Endothelial cell of umbilical vein (primary cell): ENCODE results near the gene COL16A1. TPM values are rescaled to one million over a fixed set of nuclear protein-coding genes. Genes with fewer than 3 reads are reported as not detected.

Experiments
- BruUV-seq: library from RNA; stranded (reverse); fragments of 400-500 nt; replicated peaks from 2 replicates; lab custom pipeline; 2021; lab: Mats Ljungman, UMichigan
- CTCF ChIA-PET: fragments of 300-600, 350-600 bp; sonication (Branson Sonifier 250); formaldehyde crosslinking; loops from one replicate; lab custom pipeline; 2021; ENCODE audit warnings: antibody characterized with exemption, inconsistent platforms; lab: Charles Lee
- POLR2A ChIA-PET: fragments of 300-600, 350-600 bp; sonication (Branson Sonifier 250); formaldehyde crosslinking; loops from one replicate; lab custom pipeline; 2021; ENCODE audit warnings: antibody characterized with exemption, inconsistent platforms; lab: Charles Lee
- DNase-seq: peaks from one replicate; pipeline ENCODE4 v3.0.0-alpha.2; 2011; ENCODE audit warnings: low read depth, low spot score
- FAIRE-seq: peaks from 2 replicates; lab custom pipeline; 2011; peaks lifted over from hg19 to GRCh38; lab: Jason Lieb, UNC
- H2AFZ ChIP-seq: 2 replicates; pipeline ENCODE4 v1.6.0; 2012; ENCODE audit warnings: low read depth, low read length, control low read depth, inconsistent platforms
- H3K27ac ChIP-seq: 2 replicates; pipeline ENCODE4 v1.5.1; 2011; ENCODE audit warnings: low read depth, mild to moderate bottlenecking, control low read depth, low read length, moderate library complexity; ENCODE audit not compliant: insufficient read depth
- H3K27me3 ChIP-seq, 2 experiments: 2 replicates each; pipeline versions ENCODE4 v1.6.0 to v1.6.1; 2011; ENCODE audit warnings: low read length in 2 of 2, mixed read lengths in 1 of 2; ENCODE audit not compliant: control insufficient read depth in 2 of 2, insufficient read depth in 2 of 2
- H3K36me3 ChIP-seq, 2 experiments: 2 replicates in 1 of 2; 3 replicates in 1 of 2; pipeline ENCODE4 v1.5.1; 2011; ENCODE audit warnings: low read length in 2 of 2, mild to moderate bottlenecking in 1 of 2, moderate library complexity in 1 of 2; ENCODE audit not compliant: control insufficient read depth in 2 of 2, insufficient read depth in 2 of 2; ENCODE audit errors: extremely low read depth in 1 of 2
- H3K4me1 ChIP-seq: 3 replicates; pipeline ENCODE4 v1.5.1; 2011; ENCODE audit warnings: mild to moderate bottlenecking, low read length; ENCODE audit not compliant: control insufficient read depth, insufficient read depth; ENCODE audit errors: extremely low read depth
- H3K4me2 ChIP-seq: 2 replicates; pipeline ENCODE4 v1.6.1; 2011; ENCODE audit warnings: low read length, control low read depth, mixed read lengths; ENCODE audit not compliant: insufficient read depth
- H3K4me3 ChIP-seq, 3 experiments: fragments of 200-600 bp in 1 of 3; sonication (generic), shearing (Covaris generic) in 1 of 3; replicated peaks in 1 of 3; 2 replicates each; pipeline ENCODE4 v1.5.1; 2011 to 2016; ENCODE audit warnings: control low read depth in 3 of 3, low read length in 3 of 3, mild to moderate bottlenecking in 2 of 3, inconsistent platforms in 1 of 3, low read depth in 1 of 3, moderate library complexity in 1 of 3; ENCODE audit not compliant: insufficient read depth in 1 of 3
- H3K79me2 ChIP-seq: 2 replicates; pipeline ENCODE4 v1.6.0; 2012; ENCODE audit warnings: low read length, inconsistent platforms; ENCODE audit not compliant: control insufficient read depth, insufficient read depth
- H3K9ac ChIP-seq: replicated peaks from 2 replicates; pipeline ENCODE3; 2011; ENCODE audit warnings: low read length, control low read depth; ENCODE audit not compliant: insufficient read depth; ENCODE audit errors: extremely low read depth
- H3K9me1 ChIP-seq: replicated peaks from 3 replicates; pipeline ENCODE4 v1.6.0; 2011; ENCODE audit warnings: mild to moderate bottlenecking, low read length; ENCODE audit not compliant: control insufficient read depth, insufficient read depth; ENCODE audit errors: extremely low read depth
- H3K9me3 ChIP-seq: replicated peaks from 2 replicates; pipeline ENCODE4 v1.5.1; 2012; ENCODE audit warnings: low read length, inconsistent platforms; ENCODE audit not compliant: control insufficient read depth, insufficient read depth
- H4K20me1 ChIP-seq: replicated peaks from 2 replicates; pipeline ENCODE3; 2011; ENCODE audit warnings: mild to moderate bottlenecking, low read length; ENCODE audit not compliant: control insufficient read depth, insufficient read depth; ENCODE audit errors: extremely low read depth
- EZH2 ChIP-seq: IDR thresholded peaks from 2 replicates; pipeline ENCODE4 v1.6.1; 2012; ENCODE audit warnings: borderline replicate concordance, low read depth, mild to moderate bottlenecking, moderate library complexity, low read length, inconsistent platforms; ENCODE audit not compliant: severe bottlenecking
- FOS ChIP-seq: IDR thresholded peaks from 2 replicates; pipeline ENCODE4 v1.6.1; 2011; ENCODE audit warnings: mild to moderate bottlenecking, low read length, moderate library complexity, borderline replicate concordance; ENCODE audit not compliant: insufficient read depth
- GATA2 ChIP-seq: IDR thresholded peaks from 2 replicates; pipeline ENCODE4 v1.7.0; 2011; ENCODE audit warnings: low read depth, mild to moderate bottlenecking, moderate library complexity, mixed read lengths, low read length; ENCODE audit not compliant: insufficient read length, insufficient read depth
- MYC ChIP-seq: IDR thresholded peaks from one replicate; pipeline ENCODE4 v1.6.1; 2011; ENCODE audit warnings: mild to moderate bottlenecking, low read depth, low read length
- POLR2A ChIP-seq: IDR thresholded peaks from 2 replicates; pipeline ENCODE4 v1.6.1; 2012; ENCODE audit warnings: low read depth, mild to moderate bottlenecking, control low read depth, low read length
- POLR2AphosphoS5 ChIP-seq: IDR thresholded peaks from 2 replicates; pipeline ENCODE4 v1.6.1; 2012; ENCODE audit warnings: low read depth, mild to moderate bottlenecking, control low read depth, low read length, moderate library complexity; ENCODE audit not compliant: insufficient read depth
- dilution Hi-C: fragments of 300-500 bp; cut with MboI; formaldehyde crosslinking; loops from one replicate; pipeline ENCODE4 v1.15.0; 2019; ENCODE audit warnings: low sequenced_read_pairs; ENCODE audit not compliant: extremely low pct_ligation_motif_present
- intact Hi-C: fragments of 100-400 bp; cut with micrococcal nuclease; formaldehyde crosslinking; loops from one replicate; pipeline ENCODE4 v1.10.0; 2022
- polyA plus RNA-seq, 4 experiments: library from polyadenylated mRNA; depleted of rRNA in 3 of 4; stranded (reverse) in 3 of 4; unstranded in 1 of 4; fragments of >200 nt; gene quantifications; 2 replicates each; pipeline versions ENCODE4 v1.2.1 to v1.2.3, GENCODE V29; 2011 to 2012; ENCODE audit warnings: missing spikeins in 1 of 4
- total RNA-seq: library from RNA; stranded (reverse); gene quantifications from 2 replicates; pipeline ENCODE4 v1.2.3, GENCODE V29; 2021

COL16A1 gene
- total and polyA plus RNA-seq, 2 donors (not counting 3 experiments of a cell fraction or from before 2014, with no cell fraction given): 0.68 to 1.2 TPM

DNA sequence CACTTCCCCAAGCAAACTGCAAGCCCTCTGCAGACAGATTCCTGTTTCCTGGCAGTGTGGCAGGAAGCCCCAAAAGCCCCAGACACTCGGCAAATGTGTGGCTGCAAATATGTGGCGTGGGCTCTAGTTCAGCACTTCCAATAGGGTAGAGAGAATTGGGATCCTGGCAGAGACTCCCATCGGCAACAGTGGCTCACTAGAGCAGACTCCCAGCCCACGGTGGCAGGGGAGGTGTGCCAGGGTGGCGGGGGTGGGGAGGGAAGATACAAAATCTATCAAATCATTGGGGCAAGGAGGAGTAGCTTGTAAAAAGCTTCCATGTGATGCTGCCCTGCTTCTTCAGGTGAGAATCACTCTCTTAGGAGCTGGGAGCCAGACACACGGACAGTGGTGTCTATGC lies 25.9 kb downstream of the COL16A1 start:
- DNase-seq: no peak
- no peak for TF ChIP-seq POLR2A
- no peak for TF ChIP-seq MYC
- ChIA-PET CTCF (interaction anchor here (1.0 to 1.5 kb wide), 4 partner anchors 14 to 111 kb away, joined by 5 to 6 read pairs (median 5); no protein-coding TSS in a partner anchor), POLR2A (no interaction called here)
- Histone ChIP-seq H3K36me3 (no peaks in the 10 kb centered on the region), H3K79me2 (no peaks in the 10 kb centered on the region), H3K9me1 (no peaks in the 10 kb centered on the region), H3K9me3 (no peaks in the 10 kb centered on the region), H3K27me3 (no peaks in the 10 kb centered on the region), H4K20me1 (no peaks in the 10 kb centered on the region), H3K4me2 (no peak overlapping the region), H2AFZ (no peak overlapping the region), H3K27ac (no peak overlapping the region), H3K9ac (no peak overlapping the region), H3K4me3 (no peak overlapping the region), H3K4me1 (peaks cover 19% of the 10 kb centered on the region)
- intact Hi-C loops (no loop called here), dilution Hi-C loops (no loop called here)
- no TSS peak for BruUV-seq
- no peak for FAIRE-seq

DNA sequence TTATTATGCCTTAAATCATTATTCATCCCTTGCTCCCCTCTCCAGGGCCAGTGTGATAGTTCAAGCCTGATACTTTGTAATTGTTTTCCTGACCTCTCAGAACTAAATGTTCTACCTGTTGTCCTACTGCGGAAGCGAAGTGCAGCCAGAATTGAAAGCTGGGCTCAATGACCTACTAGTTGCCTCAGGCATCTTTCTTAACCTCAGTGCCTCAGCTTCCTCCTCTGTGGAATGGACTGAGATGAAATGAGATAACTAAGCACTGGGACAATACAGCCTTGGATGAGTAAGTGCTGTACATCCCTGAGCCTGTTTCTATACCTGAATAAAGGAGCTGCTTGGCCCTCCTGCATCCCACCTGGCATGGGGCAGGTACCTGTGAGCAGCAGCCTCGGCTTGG lies 26.4 kb downstream of the COL16A1 start:
- Histone ChIP-seq H4K20me1 (no peaks in the 10 kb centered on the region), H3K4me1 (peaks cover 16% of the 10 kb centered on the region), H2AFZ (no peak overlapping the region), H3K9me3 (no peaks in the 10 kb centered on the region), H3K9ac (no peak overlapping the region), H3K4me3 (no peak overlapping the region), H3K27me3 (no peaks in the 10 kb centered on the region), H3K9me1 (no peaks in the 10 kb centered on the region), H3K27ac (no peak overlapping the region), H3K4me2 (no peak overlapping the region), H3K79me2 (no peaks in the 10 kb centered on the region), H3K36me3 (no peaks in the 10 kb centered on the region)
- no TSS peak for BruUV-seq
- TF ChIP-seq FOS: no peak
- no peak for TF ChIP-seq POLR2AphosphoS5
- no peak for TF ChIP-seq MYC
- TF ChIP-seq GATA2: no peak
- TF ChIP-seq EZH2: no peak
- TF ChIP-seq POLR2A: no peak
- DNase-seq: no peak
- no peak for FAIRE-seq
- dilution Hi-C loops: no loop called here
- intact Hi-C loops: no loop called here
- CTCF ChIA-PET: interaction anchor here (1.2 to 1.5 kb wide), 3 partner anchors 13 to 38 kb away, joined by 3 to 5 read pairs (median 5); no protein-coding TSS in a partner anchor
- POLR2A ChIA-PET: no interaction called here
